ENCODE measurements around the gene NTM.

The NTM gene

GRCh38 chr11:131370901-131371790, 731 bp downstream of the NTM start:
- Histone ChIP-seq H3K9me3 (ENCODE audit: low read depth, low read length) (no peaks in the 10 kb centered on the region), H3K4me3 (no peak overlapping the region), H3K9ac (ENCODE audit: insufficient read length) (no peak overlapping the region), H3K27ac (no peak overlapping the region), H3K36me3 (ENCODE audit: insufficient read depth, low read length) (no peaks in the 10 kb centered on the region)
- no peak for TF ChIP-seq POLR2AphosphoS5 (IDR thresholded peaks at IDR 0.05; ENCODE audit: borderline replicate concordance, low read depth, low read length)
- TF ChIP-seq EZH2 (IDR thresholded peaks at IDR 0.05), result peak; percentile 93
- DNase-seq (ENCODE audit: low read depth, low spot score), result no peak

- H3K9ac ChIP-seq (ENCODE audit: insufficient read length), result no peak overlapping the region
Measured at GRCh38 chr11:131371791-131372104, 1.3 kb downstream of the NTM start.

GRCh38 chr11:131372234-131372962, 2.0 kb downstream of the NTM start:
- Histone ChIP-seq H3K27ac (no peak overlapping the region), H3K9me3 (ENCODE audit: low read depth, low read length) (no peaks in the 10 kb centered on the region), H3K36me3 (ENCODE audit: insufficient read depth, low read length) (no peaks in the 10 kb centered on the region), H3K4me3 (no peak overlapping the region), H3K9ac (ENCODE audit: insufficient read length) (no peak overlapping the region)
- TF ChIP-seq FOXP2 (optimal IDR thresholded peaks at IDR 0.05; ENCODE audit: control extremely low read depth, extremely low read length, insufficient read depth) (no peak), POLR2AphosphoS5 (IDR thresholded peaks at IDR 0.05; ENCODE audit: borderline replicate concordance, low read depth, low read length) (no peak), EZH2 (IDR thresholded peaks at IDR 0.05) (no peak)
- DNase-seq (ENCODE audit: low read depth, low spot score), result no peak

More at GRCh38 chr11:131371791-131372104, 1.3 kb downstream of the NTM start:
- DNase-seq (ENCODE audit: low read depth, low spot score), result no peak
- Histone ChIP-seq H3K36me3 (ENCODE audit: insufficient read depth, low read length) (no peaks in the 10 kb centered on the region), H3K27ac (no peak overlapping the region), H3K4me3 (no peak overlapping the region), H3K9me3 (ENCODE audit: low read depth, low read length) (no peaks in the 10 kb centered on the region)
- TF ChIP-seq EZH2 (IDR thresholded peaks at IDR 0.05) (no peak), POLR2AphosphoS5 (IDR thresholded peaks at IDR 0.05; ENCODE audit: borderline replicate concordance, low read depth, low read length) (no peak)

GRCh38 chr11:131373095-131373725, 2.8 kb downstream of the NTM start:
- no peak overlapping the region for H3K27ac ChIP-seq
- no peak overlapping the region for H3K9ac ChIP-seq (ENCODE audit: insufficient read length)
- TF ChIP-seq FOXP2 (optimal IDR thresholded peaks at IDR 0.05; ENCODE audit: control extremely low read depth, extremely low read length, insufficient read depth), result no peak
- no peak for TF ChIP-seq POLR2AphosphoS5 (IDR thresholded peaks at IDR 0.05; ENCODE audit: borderline replicate concordance, low read depth, low read length)
- no peak for TF ChIP-seq EZH2 (IDR thresholded peaks at IDR 0.05)
- no peaks in the 10 kb centered on the region for H3K9me3 ChIP-seq (ENCODE audit: low read depth, low read length)
- no peaks in the 10 kb centered on the region for H3K36me3 ChIP-seq (ENCODE audit: insufficient read depth, low read length)
- DNase-seq (ENCODE audit: low read depth, low spot score), result no peak
- H3K4me3 ChIP-seq, result no peak overlapping the region

GRCh38 chr11:131373756-131374155, 3.3 kb downstream of the NTM start:
- Histone ChIP-seq H3K9me3 (ENCODE audit: low read depth, low read length) (no peaks in the 10 kb centered on the region), H3K36me3 (ENCODE audit: insufficient read depth, low read length) (no peaks in the 10 kb centered on the region), H3K9ac (ENCODE audit: insufficient read length) (no peak overlapping the region), H3K4me3 (no peak overlapping the region), H3K27ac (no peak overlapping the region)
- no peak for DNase-seq (ENCODE audit: low read depth, low spot score)
- TF ChIP-seq EZH2 (IDR thresholded peaks at IDR 0.05) (no peak), POLR2AphosphoS5 (IDR thresholded peaks at IDR 0.05; ENCODE audit: borderline replicate concordance, low read depth, low read length) (no peak), FOXP2 (optimal IDR thresholded peaks at IDR 0.05; ENCODE audit: control extremely low read depth, extremely low read length, insufficient read depth) (no peak)

GRCh38 chr11:131375421-131375820, 5.0 kb downstream of the NTM start:
- Histone ChIP-seq H3K9me3 (ENCODE audit: low read depth, low read length) (no peaks in the 10 kb centered on the region), H3K4me3 (no peak overlapping the region), H3K27ac (no peak overlapping the region), H3K9ac (ENCODE audit: insufficient read length) (no peak overlapping the region), H3K36me3 (ENCODE audit: insufficient read depth, low read length) (no peaks in the 10 kb centered on the region)
- TF ChIP-seq EZH2 (IDR thresholded peaks at IDR 0.05) (no peak), FOXP2 (optimal IDR thresholded peaks at IDR 0.05; ENCODE audit: control extremely low read depth, extremely low read length, insufficient read depth) (no peak), POLR2AphosphoS5 (IDR thresholded peaks at IDR 0.05; ENCODE audit: borderline replicate concordance, low read depth, low read length) (no peak)
- no peak for DNase-seq (ENCODE audit: low read depth, low spot score)

GRCh38 chr11:131375915-131376314, 5.5 kb downstream of the NTM start:
- no peak for TF ChIP-seq POLR2AphosphoS5 (IDR thresholded peaks at IDR 0.05; ENCODE audit: borderline replicate concordance, low read depth, low read length)
- TF ChIP-seq FOXP2 (optimal IDR thresholded peaks at IDR 0.05; ENCODE audit: control extremely low read depth, extremely low read length, insufficient read depth), result no peak
- no peak for TF ChIP-seq EZH2 (IDR thresholded peaks at IDR 0.05)
- H3K4me3 ChIP-seq, result no peak overlapping the region
- DNase-seq (ENCODE audit: low read depth, low spot score), result no peak
- no peaks in the 10 kb centered on the region for H3K36me3 ChIP-seq (ENCODE audit: insufficient read depth, low read length)
- H3K27ac ChIP-seq, result no peak overlapping the region
- H3K9ac ChIP-seq (ENCODE audit: insufficient read length), result no peak overlapping the region
- H3K9me3 ChIP-seq (ENCODE audit: low read depth, low read length), result no peaks in the 10 kb centered on the region

GRCh38 chr11:131378931-131379330, 8.5 kb downstream of the NTM start:
- H3K9ac ChIP-seq (ENCODE audit: insufficient read length), result no peak overlapping the region
- DNase-seq (ENCODE audit: low read depth, low spot score), result no peak
- no peaks in the 10 kb centered on the region for H3K36me3 ChIP-seq (ENCODE audit: insufficient read depth, low read length)
- H3K9me3 ChIP-seq (ENCODE audit: low read depth, low read length), result no peaks in the 10 kb centered on the region
- H3K4me3 ChIP-seq, result no peak overlapping the region
- no peak overlapping the region for H3K27ac ChIP-seq
- TF ChIP-seq POLR2AphosphoS5 (IDR thresholded peaks at IDR 0.05; ENCODE audit: borderline replicate concordance, low read depth, low read length) (no peak), FOXP2 (optimal IDR thresholded peaks at IDR 0.05; ENCODE audit: control extremely low read depth, extremely low read length, insufficient read depth) (no peak), EZH2 (IDR thresholded peaks at IDR 0.05) (no peak)
